T-helper 1 cell treated with Interleukin-12 subunit alpha and Interleukin-12 subunit beta and Interleukin-4 antibody, amounts not matched to agents 30 μg/mL and 1 μg/mL, for 36 hours (primary cell): ENCODE measurements around the gene JAG1.

ENCODE experiments used
- H3K27ac Mint-ChIP-seq: one replicate; pipeline ENCODE4 v1.8.0; 2021; ENCODE audit warnings: mild to moderate bottlenecking, mixed read lengths
- H3K27me3 Mint-ChIP-seq: one replicate; pipeline ENCODE4 v1.8.0; 2021; ENCODE audit warnings: low read depth, mixed read lengths
- H3K36me3 Mint-ChIP-seq: one replicate; pipeline ENCODE4 v1.8.0; 2021; ENCODE audit warnings: low read depth, mixed read lengths
- H3K4me1 Mint-ChIP-seq: one replicate; pipeline ENCODE4 v1.8.0; 2021; ENCODE audit warnings: low read depth, mixed read lengths
- H3K4me3 Mint-ChIP-seq: one replicate; pipeline ENCODE4 v1.8.0; 2021; ENCODE audit warnings: mild to moderate bottlenecking, moderate library complexity, mixed read lengths
- H3K9me3 Mint-ChIP-seq: one replicate; pipeline ENCODE4 v1.8.0; 2021; ENCODE audit warnings: mixed read lengths

JAG1 gene

DNA sequence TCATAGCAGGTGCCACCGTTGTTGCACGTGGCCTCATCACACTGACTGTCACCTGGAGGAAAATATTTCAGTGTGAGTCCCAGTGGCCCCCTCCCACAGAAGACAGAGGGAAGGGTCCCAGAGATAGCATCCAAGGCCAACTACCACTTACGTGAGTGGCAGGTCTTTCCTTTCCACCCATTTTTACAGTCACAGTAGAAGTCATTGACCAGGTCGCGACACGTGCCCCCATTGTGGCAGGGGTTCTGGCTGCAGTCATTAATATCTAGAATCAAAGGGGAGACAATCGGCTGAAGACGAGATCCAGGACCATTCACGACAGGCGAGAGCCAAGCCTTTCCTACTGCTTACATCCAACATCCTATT, 28.6 kb downstream of the JAG1 start:
- peaks cover 3% of the 10 kb centered on the region for H3K27me3 Mint-ChIP-seq
- no peaks in the 10 kb centered on the region for H3K36me3 Mint-ChIP-seq
- H3K4me3 Mint-ChIP-seq, result no peak overlapping the region
- H3K4me1 Mint-ChIP-seq, result peaks cover 3% of the 10 kb centered on the region
- no peak overlapping the region for H3K27ac Mint-ChIP-seq
- H3K9me3 Mint-ChIP-seq, result no peaks in the 10 kb centered on the region

DNA sequence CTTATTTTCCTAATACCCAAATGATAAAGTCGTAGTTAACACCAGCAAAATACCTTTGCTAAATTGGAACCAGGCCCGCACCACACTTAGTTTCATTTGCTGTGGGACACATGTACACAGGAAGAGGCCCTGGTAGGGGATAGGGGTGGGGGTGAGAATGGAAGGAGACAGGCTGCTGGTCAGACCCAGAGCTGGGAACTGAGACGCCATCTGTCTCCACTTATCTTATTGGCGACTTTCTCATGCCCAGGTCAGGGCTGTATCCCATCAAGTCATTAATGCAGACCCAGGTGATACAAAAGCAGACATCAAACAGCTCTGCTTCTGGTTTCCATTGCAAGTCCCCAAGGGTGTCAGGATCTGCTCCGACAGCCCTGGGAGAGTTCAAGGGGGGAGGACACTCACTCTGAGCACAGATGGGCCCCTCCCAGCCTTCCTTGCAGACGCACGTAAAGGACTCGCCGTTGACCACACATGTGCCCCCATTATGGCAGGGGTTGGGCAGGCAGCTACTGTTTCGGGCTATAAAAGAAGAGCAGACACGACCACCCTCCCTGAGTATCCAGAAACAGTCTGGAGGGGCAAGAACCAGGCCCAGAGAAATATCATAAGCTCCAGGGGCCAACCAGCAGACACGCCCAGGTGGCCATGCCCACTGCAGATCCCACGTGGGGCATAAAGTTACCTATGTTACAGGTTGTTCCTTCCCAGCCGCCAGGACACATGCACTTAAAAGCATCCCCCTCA, 29.2 kb downstream of the JAG1 start:
- Mint-ChIP-seq H3K4me3 (no peak overlapping the region), H3K9me3 (no peaks in the 10 kb centered on the region), H3K27ac (no peak overlapping the region), H3K4me1 (peaks cover 3% of the 10 kb centered on the region), H3K36me3 (no peaks in the 10 kb centered on the region), H3K27me3 (no peaks in the 10 kb centered on the region)

DNA sequence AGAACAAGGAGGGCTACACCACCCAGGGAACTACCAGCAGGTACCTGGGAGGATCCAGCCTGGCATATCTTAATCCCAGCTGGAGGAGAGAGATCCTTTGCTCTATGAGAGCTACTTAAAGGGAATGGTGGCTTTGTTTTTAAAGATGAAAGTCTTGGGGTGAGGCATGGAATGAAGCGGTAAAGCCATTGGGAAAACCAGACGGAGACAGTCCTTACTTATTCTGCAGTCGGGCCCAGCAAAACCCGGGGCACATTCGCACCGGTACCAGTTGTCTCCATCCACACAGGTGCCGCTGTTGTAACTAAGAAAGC, 30.3 kb downstream of the JAG1 start:
- no peak overlapping the region for H3K4me3 Mint-ChIP-seq
- H3K27me3 Mint-ChIP-seq, result no peaks in the 10 kb centered on the region
- peaks cover 3% of the 10 kb centered on the region for H3K4me1 Mint-ChIP-seq
- H3K9me3 Mint-ChIP-seq, result no peaks in the 10 kb centered on the region
- H3K27ac Mint-ChIP-seq, result no peak overlapping the region
- no peaks in the 10 kb centered on the region for H3K36me3 Mint-ChIP-seq

DNA sequence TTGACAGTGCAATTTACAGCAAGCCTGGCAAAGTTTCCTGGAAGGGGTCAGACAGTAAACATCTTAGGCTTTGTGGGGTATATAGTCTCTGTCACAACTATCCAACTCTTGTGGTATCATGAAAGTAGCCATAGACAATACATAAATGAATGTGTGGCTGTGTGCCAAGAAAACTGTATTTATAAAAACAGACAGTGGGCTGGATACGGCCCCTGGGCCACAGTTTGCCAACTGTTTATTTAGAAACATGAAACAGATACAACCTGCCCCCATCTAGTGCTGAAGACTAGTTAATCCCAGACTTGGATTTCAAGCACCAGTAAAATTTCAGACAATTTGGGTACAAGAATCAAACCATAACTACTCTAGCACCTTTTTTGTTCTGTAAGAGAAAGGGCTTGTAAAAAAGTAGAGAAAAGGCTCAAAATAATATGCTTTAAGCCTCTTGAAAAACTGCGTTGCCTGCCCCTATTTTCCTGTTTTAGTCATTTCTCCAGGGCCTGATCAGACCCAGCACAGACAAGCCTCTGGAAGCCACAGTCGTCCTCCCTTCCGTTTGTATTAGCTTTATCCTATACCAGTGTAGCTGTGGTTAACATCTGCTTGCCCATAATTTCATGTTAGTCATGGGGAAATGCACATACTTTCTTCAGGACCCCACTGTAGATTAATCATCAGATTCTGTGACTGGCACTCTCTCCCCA, 30.8 kb downstream of the JAG1 start:
- Mint-ChIP-seq H3K4me1 (peaks cover 3% of the 10 kb centered on the region), H3K27ac (no peak overlapping the region), H3K36me3 (no peaks in the 10 kb centered on the region), H3K4me3 (no peak overlapping the region), H3K9me3 (no peaks in the 10 kb centered on the region), H3K27me3 (no peaks in the 10 kb centered on the region)

DNA sequence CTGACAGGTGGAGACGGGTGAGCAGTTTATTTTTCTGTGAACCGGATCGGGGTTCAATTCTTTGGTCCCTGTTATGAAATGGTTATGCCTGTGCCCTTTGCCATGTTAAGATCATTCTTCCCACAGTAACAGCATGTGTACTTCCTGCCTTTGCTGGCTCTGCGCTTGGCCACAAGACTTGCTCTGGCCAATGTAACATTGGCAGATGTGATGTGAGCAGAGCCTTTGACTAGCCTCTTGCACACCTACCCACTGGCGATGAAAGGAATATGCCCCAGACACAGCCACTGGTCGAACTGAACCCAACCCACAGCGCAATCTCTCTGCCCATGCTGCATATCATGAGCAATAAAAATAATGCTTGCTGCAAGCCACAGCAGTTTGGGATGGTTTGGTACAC, 31.9 kb downstream of the JAG1 start:
- no peaks in the 10 kb centered on the region for H3K9me3 Mint-ChIP-seq
- H3K27me3 Mint-ChIP-seq, result no peaks in the 10 kb centered on the region
- H3K4me3 Mint-ChIP-seq, result no peak overlapping the region
- H3K36me3 Mint-ChIP-seq, result no peaks in the 10 kb centered on the region
- H3K4me1 Mint-ChIP-seq, result peaks cover 3% of the 10 kb centered on the region
- H3K27ac Mint-ChIP-seq, result no peak overlapping the region

DNA sequence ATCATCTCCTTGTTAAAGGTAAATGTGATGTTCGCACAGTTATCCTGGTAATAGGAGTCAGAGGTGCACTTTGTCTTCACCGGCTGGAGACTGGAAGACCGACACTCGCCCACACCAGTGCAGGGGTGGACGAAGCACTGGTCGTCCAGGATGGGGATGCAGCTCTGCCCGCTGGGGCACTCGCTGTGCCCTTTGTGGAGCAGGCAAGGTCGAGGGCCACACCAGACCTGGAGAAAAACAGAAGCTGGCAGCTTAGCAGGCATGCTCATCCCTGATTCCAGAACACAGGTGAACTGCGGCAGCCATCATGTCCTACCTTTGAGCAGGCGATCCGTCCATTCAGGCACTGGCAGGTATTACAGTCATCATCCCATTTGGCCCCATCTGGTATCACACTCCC, 32.3 kb downstream of the JAG1 start:
- H3K27me3 Mint-ChIP-seq, result no peaks in the 10 kb centered on the region
- no peaks in the 10 kb centered on the region for H3K9me3 Mint-ChIP-seq
- no peak overlapping the region for H3K27ac Mint-ChIP-seq
- no peak overlapping the region for H3K4me3 Mint-ChIP-seq
- peaks cover 3% of the 10 kb centered on the region for H3K4me1 Mint-ChIP-seq
- no peaks in the 10 kb centered on the region for H3K36me3 Mint-ChIP-seq

DNA sequence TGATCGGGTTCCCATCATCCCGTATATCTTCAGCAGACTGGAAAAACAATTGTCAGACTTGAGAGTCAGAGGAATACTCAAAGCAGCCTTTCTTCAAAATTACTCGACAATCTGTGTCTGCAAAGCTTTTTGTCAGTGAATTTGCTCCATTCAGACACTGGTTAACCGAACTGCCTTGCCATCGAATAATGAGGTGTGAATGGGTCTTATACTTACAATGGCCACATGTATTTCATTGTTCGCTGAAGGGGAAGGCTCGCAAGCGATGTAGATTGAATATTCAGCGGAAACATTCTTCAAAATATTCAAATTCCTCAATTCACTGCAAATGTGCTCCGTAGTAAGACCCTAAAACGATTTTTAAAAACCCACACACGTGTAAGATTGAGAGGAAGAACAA, 32.9 kb downstream of the JAG1 start:
- H3K36me3 Mint-ChIP-seq, result no peaks in the 10 kb centered on the region
- no peaks in the 10 kb centered on the region for H3K9me3 Mint-ChIP-seq
- H3K4me3 Mint-ChIP-seq, result no peak overlapping the region
- peaks cover 3% of the 10 kb centered on the region for H3K4me1 Mint-ChIP-seq
- H3K27ac Mint-ChIP-seq, result no peak overlapping the region
- H3K27me3 Mint-ChIP-seq, result no peaks in the 10 kb centered on the region

DNA sequence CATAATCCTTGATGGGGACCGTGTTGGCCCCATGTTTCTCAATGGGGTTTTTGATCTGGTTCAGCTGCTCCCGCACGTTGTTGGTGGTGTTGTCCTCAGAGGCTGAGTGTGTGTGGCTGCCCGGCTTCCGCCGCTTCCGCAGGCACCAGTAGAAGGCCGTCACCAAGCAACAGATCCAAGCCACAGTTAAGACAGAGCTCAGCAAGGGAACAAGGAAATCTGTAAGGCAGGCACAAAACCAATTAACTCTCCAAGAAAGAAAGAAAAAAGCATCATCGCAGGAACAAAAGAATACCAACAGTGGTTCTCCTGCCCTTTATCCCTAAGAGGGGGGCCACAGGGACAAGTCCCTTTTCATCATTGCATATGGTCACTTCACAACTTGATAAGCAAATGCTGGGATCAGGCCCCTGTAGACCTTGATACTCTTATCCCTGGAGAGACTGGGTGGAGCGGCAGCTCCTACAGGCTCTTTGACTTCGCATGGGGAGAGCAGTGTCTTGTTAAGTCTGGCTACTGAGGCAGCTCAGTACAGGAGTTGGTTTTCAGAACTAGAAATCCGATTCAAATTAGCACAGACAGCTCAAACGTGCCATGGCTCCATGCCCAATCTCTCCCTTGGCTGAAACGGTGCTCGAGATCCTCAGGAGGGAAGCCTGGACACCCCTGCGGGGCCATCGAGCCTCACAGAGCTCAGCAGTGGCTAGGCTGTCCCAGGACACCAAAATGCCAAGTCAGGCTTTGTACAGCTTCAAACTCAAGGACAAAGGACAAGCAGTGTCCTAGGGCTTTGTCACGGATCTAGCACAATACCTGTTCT, 33.9 kb downstream of the JAG1 start:
- Mint-ChIP-seq H3K27me3 (no peaks in the 10 kb centered on the region), H3K4me1 (peaks cover 3% of the 10 kb centered on the region), H3K9me3 (no peaks in the 10 kb centered on the region), H3K4me3 (no peak overlapping the region), H3K36me3 (no peaks in the 10 kb centered on the region), H3K27ac (no peak overlapping the region)

DNA sequence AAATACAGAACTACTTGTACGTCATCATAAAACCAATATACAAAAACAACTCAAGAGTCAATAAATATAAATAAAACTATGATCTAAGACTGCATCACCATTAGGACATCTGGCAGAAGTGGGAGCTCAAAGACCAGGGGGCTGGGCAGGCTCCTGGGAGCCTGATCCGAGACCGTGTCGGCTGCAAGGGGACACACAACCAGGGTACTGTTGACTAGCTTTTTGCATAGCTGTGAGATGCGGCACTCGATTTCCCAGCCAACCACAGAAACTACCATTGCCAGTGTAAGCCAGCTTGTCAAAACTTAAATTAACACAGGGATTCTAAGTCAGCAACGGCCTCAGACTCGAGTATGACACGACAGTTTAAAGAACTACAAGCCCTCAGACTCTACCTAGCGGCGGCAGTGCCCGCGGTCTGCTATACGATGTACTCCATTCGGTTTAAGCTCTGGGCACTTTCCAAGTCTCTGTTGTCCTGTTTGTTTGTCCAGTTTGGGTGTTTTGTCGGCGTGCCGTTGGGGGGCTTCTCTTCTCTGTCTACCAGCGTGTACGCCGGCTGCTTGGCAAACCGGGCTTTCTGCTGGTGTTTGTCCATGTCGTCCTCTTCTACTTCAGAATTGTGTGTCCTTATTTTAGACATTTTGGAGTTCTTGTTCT, 34.6 kb downstream of the JAG1 start:
- H3K36me3 Mint-ChIP-seq, result no peaks in the 10 kb centered on the region
- no peak overlapping the region for H3K4me3 Mint-ChIP-seq
- H3K27me3 Mint-ChIP-seq, result no peaks in the 10 kb centered on the region
- H3K9me3 Mint-ChIP-seq, result no peaks in the 10 kb centered on the region
- no peak overlapping the region for H3K27ac Mint-ChIP-seq
- peaks cover 3% of the 10 kb centered on the region for H3K4me1 Mint-ChIP-seq

DNA sequence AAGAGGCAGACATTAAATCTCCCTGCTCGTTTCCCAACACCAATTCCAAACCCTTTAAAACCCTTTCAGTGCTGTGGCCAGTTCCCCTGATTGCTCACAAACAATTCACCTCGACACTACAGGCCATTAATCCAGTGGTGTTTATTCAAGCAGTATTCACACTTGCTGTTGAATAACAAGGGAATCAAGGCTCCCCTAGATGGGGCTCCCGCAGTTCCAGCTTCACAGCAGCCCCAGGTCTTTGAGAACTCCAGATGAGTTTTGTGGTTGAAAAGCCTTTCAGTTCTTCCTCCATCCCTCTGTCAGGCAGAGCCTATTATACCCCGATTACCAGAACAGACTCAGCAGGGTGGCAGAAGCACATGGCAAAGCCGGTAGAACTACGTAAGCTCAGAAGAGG, 36.2 kb downstream of the JAG1 start:
- H3K4me3 Mint-ChIP-seq, result no peak overlapping the region
- H3K27me3 Mint-ChIP-seq, result no peaks in the 10 kb centered on the region
- no peak overlapping the region for H3K27ac Mint-ChIP-seq
- H3K36me3 Mint-ChIP-seq, result no peaks in the 10 kb centered on the region
- no peaks in the 10 kb centered on the region for H3K9me3 Mint-ChIP-seq
- peaks cover 2% of the 10 kb centered on the region for H3K4me1 Mint-ChIP-seq

DNA sequence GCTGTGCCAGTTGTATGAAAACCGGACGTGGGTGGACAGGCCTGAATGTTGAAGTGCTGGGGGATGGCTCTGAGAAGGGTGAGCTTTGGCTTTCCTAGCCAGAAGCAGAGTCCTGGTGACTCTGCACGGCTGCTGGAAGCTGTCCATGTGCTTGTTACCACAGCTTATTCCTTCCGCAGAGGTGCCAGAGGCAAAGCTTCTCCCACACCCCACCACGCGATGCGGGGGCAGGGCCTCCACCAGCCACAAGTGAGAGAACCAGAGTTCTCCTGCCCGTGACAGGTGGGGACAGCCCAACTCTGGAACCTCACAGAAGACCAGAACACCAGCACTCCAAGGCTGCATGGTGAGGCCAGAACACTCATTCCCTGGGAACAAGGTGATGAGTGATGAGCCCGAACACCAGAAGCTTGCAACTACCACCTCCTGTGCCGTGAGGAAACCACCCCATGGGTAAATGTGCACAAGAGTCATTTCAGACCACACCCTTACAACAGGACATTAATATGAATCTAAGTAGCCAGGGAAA, 36.7 kb downstream of the JAG1 start:
- Mint-ChIP-seq H3K36me3 (no peaks in the 10 kb centered on the region), H3K9me3 (no peaks in the 10 kb centered on the region), H3K4me3 (no peak overlapping the region), H3K4me1 (peaks cover 2% of the 10 kb centered on the region), H3K27me3 (no peaks in the 10 kb centered on the region), H3K27ac (no peak overlapping the region)

DNA sequence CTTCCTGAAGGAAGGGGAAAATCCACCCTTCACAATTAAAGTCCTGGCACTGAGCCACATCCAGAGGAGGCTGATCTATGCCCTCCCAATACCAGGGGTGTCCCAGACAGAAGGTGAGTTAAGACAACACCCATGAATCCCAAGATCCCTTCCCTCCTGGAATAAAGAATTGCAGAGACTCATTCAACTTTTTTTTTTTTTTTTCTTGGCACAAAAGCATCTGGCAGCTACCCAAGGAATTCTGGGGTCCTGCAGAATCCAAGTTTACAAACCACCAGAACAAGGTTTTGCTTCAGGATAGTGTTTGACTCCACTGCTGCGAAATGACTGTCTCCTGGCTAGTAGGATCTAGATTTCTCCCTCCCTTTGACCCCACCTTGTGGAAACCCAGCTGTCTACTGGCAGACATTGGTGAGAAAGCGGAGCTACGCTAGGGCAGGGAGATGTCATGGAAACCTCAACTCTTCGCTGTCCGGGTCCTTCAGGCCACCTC, 37.4 kb downstream of the JAG1 start:
- H3K27me3 Mint-ChIP-seq, result no peaks in the 10 kb centered on the region
- H3K4me1 Mint-ChIP-seq, result peaks cover 2% of the 10 kb centered on the region
- H3K9me3 Mint-ChIP-seq, result no peaks in the 10 kb centered on the region
- H3K36me3 Mint-ChIP-seq, result no peaks in the 10 kb centered on the region
- no peak overlapping the region for H3K27ac Mint-ChIP-seq
- no peak overlapping the region for H3K4me3 Mint-ChIP-seq

DNA sequence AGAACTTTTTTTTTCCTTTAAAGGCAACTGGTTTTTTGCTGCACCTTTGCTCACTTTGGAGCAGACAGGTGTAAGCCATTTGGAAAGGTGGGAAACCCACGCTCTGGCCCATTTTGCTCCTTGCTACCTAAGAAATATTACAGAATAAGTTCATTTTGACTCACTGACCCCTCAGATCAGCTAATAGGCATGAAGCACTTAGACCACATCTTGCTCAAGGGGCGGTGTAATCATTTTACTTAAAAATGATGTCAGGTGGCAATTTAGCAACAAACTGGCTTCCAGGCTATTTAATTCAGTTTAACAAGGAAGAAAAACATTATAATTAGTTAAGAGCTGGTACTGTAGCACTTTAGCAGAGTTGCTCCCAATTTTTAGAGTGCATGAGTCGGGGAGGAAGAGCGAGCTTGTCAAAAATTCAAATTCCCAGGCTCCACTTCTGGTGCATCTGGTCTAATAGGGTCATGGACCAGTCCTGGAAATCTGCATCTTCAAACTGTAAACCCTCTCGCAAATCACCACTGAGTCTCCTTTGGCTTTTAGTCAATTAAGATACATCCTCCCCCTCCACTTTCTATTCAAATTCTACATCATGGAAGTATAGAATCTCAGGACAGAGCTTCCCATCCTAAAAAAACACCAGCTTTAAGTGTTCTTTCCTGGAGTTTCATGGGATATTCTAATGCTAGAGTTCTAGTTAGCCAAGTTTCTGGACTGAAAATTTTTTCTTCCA, 38.2 kb downstream of the JAG1 start:
- Mint-ChIP-seq H3K27ac (no peak overlapping the region), H3K4me3 (no peak overlapping the region), H3K9me3 (no peaks in the 10 kb centered on the region), H3K27me3 (no peaks in the 10 kb centered on the region), H3K36me3 (no peaks in the 10 kb centered on the region), H3K4me1 (peaks cover 2% of the 10 kb centered on the region)
